Measurements from ENCODE around the gene MAP4K4.
A peak's percentile ranks its signal among the peaks of the same experiment; 100 is the strongest.

The MAP4K4 gene

GRCh38 chr2:101692766-101693165 is 4.7 kb upstream of the MAP4K4 start:
- no peak for DNase-seq (ENCODE audit: low read depth)

DNA sequence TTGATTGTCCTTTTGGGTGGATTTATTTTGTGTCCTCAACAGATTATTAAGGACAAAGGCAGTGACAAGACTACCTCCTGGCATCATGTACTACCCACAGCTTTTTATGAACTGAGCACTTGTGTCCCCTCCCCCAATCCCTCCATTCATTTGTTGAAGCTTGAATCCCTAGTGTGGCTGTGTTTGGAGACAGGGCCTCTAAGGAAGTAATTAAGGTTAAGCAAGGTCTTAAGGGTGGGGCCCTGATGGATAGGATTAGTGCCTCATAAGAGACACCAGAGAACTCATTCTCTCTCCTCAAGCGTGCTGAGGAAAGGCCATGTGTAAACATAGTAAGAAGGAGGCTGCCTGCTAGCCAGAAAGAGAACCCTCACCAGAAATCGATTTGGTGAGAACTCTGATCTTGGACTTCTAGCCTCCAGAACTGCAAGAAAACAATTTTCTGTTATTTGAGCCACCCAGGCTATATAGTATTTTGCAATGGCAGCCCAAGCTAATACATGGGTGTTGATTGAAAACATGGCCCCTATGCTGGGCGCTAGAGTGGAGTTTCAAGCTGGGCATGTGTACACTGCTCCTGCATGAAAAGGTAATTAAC is 3.4 kb upstream of the MAP4K4 start:
- no peak for DNase-seq (ENCODE audit: low read depth)

DNA sequence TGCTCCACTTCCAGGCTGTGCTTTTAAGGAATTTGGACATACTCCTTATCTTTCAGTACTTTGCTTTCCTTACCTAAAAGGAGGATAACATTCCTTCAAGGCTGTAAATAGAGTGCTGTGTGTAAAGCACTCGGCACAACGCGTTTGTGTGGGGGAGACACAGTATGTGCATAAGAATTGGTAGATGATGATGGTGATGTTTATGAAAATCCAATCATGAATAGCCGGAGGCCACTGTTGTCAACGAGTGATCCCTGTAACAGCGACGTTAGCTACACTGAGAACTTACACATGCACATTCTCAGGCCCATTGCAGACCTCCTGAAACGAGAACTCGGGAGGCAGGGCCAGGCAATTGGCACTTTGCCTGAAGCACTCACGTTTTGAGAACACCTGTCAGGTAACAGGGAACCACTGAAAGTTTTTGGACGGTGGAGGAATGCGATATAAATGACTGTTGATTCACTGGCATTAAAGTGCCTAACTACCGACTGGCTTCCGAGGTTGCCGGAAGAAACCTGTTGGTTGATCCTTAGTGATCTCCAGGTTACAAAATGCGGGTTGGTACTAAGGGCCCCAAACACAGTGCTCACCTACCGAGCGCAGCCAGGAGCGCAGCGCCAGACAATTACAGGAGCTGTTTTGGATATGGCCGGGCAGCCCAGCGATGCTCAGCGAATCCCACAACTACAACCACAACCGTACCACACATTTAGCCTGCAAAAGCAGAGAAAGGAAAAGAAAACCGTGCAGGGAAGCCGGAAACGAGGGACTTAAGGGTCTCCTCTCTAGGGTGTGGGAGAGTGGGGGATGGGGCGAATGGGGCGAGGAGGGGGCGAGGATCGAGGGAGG is 1.0 kb upstream of the MAP4K4 start:
- no peak for DNase-seq (ENCODE audit: low read depth)

DNA sequence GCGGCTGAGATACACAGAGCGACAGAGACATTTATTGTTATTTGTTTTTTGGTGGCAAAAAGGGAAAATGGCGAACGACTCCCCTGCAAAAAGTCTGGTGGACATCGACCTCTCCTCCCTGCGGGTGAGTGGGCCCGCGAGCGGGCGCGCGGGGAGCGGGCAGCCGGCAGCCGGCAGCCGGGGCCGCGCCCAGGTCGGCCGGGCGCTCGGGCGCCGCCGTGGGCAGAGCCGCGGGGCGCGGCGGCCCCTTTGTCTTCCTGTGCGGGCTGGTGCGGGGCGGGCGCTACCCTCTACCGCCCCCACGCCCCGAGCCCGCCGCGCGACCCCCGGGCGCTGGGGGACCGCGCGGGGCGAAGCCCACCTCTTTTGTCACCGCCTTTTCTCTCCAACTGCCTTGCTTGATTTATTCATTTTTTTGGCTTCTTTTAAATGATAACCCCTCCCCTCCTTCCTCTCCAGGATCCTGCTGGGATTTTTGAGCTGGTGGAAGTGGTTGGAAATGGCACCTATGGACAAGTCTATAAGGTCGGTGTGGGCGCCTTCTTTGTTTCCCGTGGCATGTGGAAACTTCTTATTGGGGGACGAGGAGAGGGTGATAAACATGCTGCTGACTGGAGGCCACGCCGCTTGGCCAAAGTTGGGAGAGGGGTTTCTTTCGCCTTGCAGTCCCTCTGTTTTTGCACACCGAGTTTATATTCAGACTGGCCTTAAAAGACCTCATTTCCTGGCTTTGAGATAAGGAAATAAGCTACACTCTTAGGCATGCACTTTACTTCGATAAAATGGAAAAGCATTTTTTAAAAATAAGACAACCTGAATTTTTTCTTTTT is 722 bp downstream of the MAP4K4 start:
- no peak for DNase-seq (ENCODE audit: low read depth)

DNA sequence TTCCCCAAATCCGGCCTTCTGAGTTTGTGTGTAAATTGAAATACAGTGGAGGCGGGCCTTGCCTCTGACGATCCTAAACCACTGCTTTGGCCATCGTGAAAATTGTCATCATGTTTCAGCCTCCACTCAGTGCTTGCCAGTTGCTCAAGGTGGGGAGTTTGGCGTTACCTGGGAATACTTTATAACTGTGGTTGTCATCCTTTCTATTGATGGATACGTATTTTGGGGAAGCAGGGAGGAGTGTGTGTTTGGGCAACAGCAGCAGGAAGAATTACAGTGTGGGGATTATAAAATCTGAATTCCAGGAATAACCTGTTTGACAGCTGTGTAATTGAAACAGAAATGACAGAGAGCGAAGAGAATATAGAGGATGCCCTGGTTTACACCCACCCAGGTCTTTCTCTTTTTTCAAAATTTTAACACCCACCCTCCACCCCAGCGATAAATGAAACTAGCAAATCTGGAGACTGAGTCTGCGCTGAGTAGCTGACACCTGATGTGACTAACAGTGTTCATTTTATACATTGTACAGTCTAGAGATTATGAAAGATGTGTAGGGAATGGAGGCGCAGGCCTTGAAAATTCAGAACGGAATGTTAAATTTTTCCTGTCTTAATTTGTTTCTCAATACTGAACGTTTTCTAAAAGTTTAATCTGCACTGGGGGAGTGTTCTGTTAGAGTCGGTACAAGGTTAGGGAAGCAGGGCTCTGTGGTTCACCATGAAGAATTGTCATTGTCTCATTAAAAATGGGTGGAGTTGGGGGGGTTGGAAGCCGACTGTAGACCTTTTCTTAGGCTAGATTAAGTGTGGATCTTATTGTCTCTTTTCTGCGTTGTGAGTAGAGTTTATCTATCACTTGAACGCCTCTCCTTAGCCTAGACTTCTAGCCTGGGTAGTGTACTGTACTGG is 1.6 kb downstream of the MAP4K4 start:
- no peak for DNase-seq (ENCODE audit: low read depth)

- no peak for DNase-seq (ENCODE audit: low read depth)
These were observed 2.4 kb downstream of the MAP4K4 start for GRCh38 chr2:101699755-101700461.

DNA sequence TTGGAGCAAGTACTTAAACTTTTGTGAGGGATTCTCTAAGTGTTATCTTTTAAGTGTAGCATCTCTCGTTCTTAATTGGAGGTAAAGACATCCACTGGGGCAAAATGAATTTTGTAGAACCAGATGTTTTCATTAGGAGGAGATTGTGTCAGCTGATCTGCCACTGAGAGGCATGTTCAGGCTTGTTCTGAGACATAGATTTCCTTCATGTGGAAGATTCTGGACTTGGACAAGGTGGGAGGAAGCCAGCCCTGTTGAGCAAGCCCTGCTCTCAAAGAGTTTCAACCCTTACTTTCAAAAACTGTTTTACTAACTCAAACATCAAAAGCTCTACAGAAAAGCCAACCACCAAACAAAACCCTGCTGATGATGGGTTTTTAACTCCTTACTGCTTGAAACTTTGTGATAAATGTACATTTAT is 6.5 kb downstream of the MAP4K4 start:
- peak; percentile 74 for DNase-seq (ENCODE audit: low read depth)

DNA sequence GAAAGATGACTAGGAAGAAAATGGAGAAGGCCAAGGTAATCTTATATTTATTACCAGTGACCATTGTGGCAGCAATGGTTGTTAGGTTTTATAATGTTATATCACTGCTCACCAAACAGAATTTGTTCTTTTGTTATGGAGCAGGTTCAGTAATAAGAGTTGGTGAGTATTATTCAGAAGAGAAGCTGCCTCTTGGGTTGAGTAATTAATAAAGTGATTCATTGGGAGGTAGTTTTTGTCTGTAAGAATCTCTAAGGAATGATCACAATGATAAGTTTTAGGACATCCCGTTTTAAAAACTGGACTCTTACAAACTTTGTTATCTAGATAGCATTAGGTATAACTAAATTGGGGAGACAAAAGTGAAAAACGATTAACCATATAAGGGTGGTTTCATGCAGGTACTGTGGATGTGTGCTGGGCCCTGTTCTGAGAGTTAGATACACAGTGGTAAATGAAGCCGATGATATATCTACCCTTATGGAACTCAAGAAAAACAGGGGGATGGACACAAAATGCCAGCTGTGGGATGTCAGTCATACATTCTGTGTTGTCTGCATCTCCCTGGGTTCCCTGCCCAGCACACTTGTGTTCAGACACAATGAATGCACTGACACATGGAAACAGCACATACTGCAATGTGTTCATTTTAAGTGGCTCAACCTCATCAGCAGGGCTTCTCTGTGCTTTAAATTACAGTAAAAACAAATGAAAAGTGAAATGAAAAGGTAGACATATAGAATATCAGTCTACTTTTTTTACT is 7.5 kb downstream of the MAP4K4 start:
- DNase-seq (ENCODE audit: low read depth) = no peak

- no peak for DNase-seq (ENCODE audit: low read depth)
These were observed 8.8 kb downstream of the MAP4K4 start for GRCh38 chr2:101706121-101706818.

GRCh38 chr2:101706819-101707177 is 9.3 kb downstream of the MAP4K4 start:
- DNase-seq (ENCODE audit: low read depth) = no peak

DNA sequence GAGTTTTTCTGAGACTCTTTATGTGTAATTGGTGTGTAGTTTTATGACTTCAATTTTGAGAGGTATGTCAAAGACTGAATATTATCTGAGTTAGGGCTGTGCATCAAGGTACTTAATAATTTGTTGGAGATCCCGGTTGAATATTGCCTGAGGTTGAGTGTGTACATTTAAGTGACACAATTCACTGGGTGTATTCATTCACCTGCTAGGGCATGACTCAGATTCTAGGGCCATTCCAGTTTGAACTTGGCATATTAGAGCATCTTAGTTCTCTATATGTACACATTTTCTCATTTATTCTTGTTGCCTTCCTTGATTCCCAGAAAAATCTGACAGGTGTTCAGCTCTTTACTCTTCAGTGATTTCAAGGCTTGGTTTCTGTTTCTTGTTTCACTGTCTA is 12.5 kb downstream of the MAP4K4 start:
- DNase-seq (ENCODE audit: low read depth) = no peak

DNA sequence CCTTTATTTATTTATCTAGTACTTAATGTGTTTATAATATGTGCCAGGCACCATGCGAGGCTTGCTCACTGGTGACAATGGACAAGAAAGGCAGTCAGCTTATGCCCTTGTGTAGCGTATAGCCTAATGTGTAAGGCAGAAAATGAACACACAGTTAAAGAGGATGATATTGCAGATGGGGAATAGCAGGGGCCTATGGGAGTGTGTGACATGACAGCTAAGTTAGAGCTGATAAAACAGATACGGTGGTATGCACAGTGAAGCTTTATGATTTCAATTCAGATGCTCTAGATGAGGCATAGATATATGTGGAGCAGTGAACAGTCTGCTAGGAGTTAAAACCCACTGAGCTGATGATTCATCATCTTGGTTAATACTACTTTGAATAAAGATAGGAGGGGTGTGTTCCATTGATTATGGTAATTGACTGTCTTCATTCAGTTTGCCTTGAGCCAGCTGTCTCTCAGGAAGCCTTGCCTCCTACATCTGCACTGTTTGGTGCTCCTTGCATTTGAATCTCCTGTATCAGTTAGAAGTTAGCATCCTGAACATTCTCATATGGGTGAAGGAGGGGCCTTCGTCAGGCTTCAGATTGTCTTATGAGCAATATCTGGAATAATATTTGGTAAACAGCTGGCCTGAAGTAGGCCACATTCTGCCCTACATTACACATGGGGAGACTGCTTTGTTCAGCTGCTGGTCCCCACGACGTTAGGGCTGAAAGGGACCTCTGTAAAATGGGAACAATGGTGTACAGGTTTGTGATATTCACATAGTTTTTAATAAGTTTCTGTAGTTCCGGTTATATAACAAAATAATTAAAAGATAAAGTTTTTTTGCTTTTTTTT is 13.2 kb downstream of the MAP4K4 start:
- no peak for DNase-seq (ENCODE audit: low read depth)

DNA sequence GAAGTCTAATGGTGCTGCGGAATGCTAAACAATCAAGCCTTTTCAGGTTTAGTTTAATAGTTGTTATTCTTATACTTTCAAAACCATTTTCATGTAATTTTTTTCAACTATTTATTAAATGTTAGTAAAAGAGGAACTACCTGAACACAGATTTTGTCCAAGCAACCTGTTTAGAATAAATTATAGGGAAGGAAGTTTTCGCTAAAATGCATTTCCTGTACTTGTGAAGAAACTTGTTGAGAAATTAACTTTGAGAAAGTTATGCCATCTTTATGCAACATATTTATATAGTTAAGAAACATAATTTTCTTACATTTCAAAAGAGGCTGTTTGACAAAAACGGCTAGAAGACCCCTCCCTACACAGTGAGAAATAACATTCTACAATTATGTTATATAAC is 16.6 kb downstream of the MAP4K4 start:
- no peak for DNase-seq (ENCODE audit: low read depth)

DNA sequence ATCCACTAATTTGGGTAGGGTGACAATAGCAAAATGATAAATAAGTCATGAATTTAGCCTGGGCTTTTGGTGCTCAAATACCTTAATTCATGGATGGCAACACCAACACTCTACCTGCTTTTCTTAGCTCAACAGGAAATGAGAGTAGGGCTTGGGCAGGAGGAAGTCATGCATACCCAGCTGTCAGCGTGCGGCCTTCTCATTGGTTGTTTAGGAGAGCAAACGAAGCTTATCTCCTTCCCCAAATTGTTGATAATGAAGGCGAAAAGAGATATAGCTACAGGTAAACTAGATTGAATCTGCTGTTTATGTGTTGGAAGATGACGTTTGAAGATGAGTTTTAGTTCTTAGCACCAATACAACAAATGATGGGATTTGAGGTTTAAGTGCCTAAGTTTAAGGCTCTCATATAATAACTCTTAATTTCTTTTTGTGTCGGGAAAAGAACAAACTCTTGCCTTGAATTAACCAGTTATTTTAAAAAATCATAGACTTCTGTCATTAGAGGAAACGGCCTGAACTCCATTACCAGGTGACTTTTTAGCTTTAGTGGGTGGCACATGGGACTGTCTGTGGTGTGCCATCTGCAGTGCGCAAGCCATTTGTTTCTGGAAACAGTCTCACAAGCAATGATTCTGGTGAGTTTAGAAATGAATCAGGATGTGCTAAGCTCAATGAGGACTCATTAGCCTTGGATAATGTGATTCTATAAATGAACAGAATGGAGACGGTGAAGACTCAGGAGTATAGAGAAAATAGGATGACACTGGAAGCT is 19.8 kb downstream of the MAP4K4 start:
- DNase-seq (ENCODE audit: low read depth) = no peak

DNA sequence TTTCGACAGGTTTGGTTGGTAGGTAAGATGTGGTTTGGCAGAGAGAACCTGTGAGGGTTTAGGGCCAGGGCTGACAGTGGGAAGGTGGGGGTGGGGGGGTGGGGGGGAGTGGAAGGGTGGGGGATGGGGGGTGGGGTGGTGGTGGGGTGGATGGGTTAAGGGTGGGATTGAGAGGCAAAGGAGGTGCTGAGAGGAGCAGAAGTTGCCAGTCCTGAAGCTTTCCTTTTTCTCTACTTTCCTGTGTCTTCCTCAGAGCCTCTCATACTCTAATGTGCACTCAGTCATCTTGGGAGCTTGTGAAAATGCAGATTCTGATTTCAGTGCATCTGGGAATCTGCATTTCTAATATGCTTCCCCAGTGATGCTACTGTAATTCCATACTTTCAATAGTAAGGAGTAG is 21.0 kb downstream of the MAP4K4 start:
- DNase-seq (ENCODE audit: low read depth) = no peak

- DNase-seq (ENCODE audit: low read depth) = no peak
These were observed 21.6 kb downstream of the MAP4K4 start for GRCh38 chr2:101718993-101719571.

DNA sequence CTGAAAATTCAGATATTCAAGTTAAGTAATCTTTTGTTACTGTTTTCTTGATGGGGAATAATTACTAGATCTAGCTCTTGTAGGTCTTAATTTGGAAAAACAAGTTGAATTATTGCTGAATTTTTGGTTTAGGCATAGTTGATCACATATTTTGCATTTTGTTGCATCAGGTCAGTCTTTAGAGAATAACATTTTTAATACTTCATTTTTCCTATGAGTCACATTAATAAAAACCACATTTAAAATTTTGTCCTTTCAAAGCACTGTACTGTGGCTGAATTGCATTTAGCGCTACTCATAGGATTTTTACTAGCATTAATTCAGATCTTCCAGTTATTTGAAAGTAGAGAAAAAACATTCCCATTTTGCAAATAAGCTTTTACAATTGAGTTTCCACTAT is 23.2 kb downstream of the MAP4K4 start:
- no peak for DNase-seq (ENCODE audit: low read depth)

GRCh38 chr2:101722864-101723263 is 25.4 kb downstream of the MAP4K4 start:
- DNase-seq (ENCODE audit: low read depth) = no peak
